A673 (cell line): ENCODE results near the gene CCR2.

Source experiments
- CTCF ChIP-seq: fragments of 300-800, 200-600 bp; sonication (generic); conservative IDR thresholded peaks from 2 replicates; pipeline ENCODE4 v1.5.1; 2017; ENCODE audit warnings: low read depth, mild to moderate bottlenecking, antibody characterized with exemption, low read length, moderate library complexity, mixed read lengths
- EZH2 ChIP-seq: fragments of 200-600 bp; sonication (generic); IDR thresholded peaks from 2 replicates; pipeline ENCODE4 v1.6.1; 2017; ENCODE audit warnings: borderline replicate concordance, low read depth, mild to moderate bottlenecking, mixed read lengths, antibody characterized with exemption, low read length; ENCODE audit not compliant: poor library complexity, severe bottlenecking

GRCh38 chr3:46325645-46326300, 28.1 kb upstream of the CCR2 start:
- TF ChIP-seq EZH2 (no peak), CTCF (no peak)
